ENCODE data around the gene EXD3.

DNA sequence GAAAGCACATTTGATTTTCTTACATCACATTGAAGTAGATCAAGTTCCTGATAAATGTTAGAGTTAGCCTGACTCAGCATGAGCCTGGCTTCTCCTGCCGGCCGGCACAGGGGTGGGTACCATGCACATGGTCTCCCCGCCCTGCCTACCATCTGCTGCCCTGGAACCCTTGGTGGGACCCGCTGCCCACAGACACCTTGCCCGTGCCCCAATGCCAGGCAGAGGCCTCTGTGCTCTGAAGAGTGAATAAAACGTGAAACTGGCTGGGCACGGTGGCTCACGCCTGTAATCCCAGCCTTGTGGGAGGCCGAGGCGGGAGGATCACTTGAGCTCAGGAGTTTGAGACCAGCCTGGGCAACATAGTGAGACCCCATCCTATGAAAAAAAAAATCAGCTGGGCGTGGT lies 17.3 kb downstream of the EXD3 start:
- TF ChIP-seq, protein P1, sequence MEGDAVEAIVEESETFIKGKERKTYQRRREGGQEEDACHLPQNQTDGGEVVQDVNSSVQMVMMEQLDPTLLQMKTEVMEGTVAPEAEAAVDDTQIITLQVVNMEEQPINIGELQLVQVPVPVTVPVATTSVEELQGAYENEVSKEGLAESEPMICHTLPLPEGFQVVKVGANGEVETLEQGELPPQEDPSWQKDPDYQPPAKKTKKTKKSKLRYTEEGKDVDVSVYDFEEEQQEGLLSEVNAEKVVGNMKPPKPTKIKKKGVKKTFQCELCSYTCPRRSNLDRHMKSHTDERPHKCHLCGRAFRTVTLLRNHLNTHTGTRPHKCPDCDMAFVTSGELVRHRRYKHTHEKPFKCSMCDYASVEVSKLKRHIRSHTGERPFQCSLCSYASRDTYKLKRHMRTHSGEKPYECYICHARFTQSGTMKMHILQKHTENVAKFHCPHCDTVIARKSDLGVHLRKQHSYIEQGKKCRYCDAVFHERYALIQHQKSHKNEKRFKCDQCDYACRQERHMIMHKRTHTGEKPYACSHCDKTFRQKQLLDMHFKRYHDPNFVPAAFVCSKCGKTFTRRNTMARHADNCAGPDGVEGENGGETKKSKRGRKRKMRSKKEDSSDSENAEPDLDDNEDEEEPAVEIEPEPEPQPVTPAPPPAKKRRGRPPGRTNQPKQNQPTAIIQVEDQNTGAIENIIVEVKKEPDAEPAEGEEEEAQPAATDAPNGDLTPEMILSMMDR (IDR thresholded peaks at IDR 0.05), result no peak
- TF ChIP-seq POLR2A (IDR thresholded peaks at IDR 0.05), result no peak
